Sigmoid colon (tissue), 7 donors: ENCODE results near the gene TMEM255B. TPM values are rescaled to one million over a fixed set of nuclear protein-coding genes. Genes with fewer than 3 reads are reported as not detected.
A peak's percentile ranks its signal among the peaks of the same experiment; 100 is the strongest.

ENCODE experiments used
- DNase-seq: peaks from one replicate; pipeline ENCODE4 v3.0.0-alpha.2; 2019
- H3K27ac ChIP-seq, 4 donors: fragments of 200-600 bp; sonication (generic); one replicate each; pipeline ENCODE4 v1.5.1; 2016 to 2019; ENCODE audit warnings: mild to moderate bottlenecking in 1 of 4
- H3K27me3 ChIP-seq, 3 donors: fragments of 200-600 bp; sonication (generic); one replicate each; pipeline ENCODE4 v1.5.1; 2019; ENCODE audit warnings: mild to moderate bottlenecking in 1 of 3
- H3K36me3 ChIP-seq, 4 donors: fragments of 200-600 bp; sonication (generic); one replicate each; pipeline ENCODE4 v1.5.1; 2016 to 2019
- H3K4me1 ChIP-seq, 4 donors: fragments of 200-600 bp; sonication (generic); one replicate each; pipeline ENCODE4 v1.5.1; 2017 to 2019
- H3K4me3 ChIP-seq, 4 donors: fragments of 200-600 bp; sonication (generic); one replicate each; pipeline ENCODE4 v1.5.1; 2017 to 2019; ENCODE audit warnings: mild to moderate bottlenecking in 2 of 4, moderate library complexity in 1 of 4
- H3K9me3 ChIP-seq, 4 donors: fragments of 200-600 bp in 3 of 4; sonication (generic) in 3 of 4; one replicate each; pipeline versions ENCODE4 v1.5.1 to v1.6.1; 2013 to 2019
- CTCF ChIP-seq, 4 experiments: fragments of 450-650 bp in 3 of 4; fragments of 200-600 bp in 1 of 4; IDR thresholded peaks; one replicate each; pipeline ENCODE4 v1.5.1; 2016 to 2019; ENCODE audit warnings: antibody characterized with exemption in 4 of 4, mild to moderate bottlenecking in 3 of 4, moderate library complexity in 2 of 4
- EP300 ChIP-seq, 4 donors: sonication (generic); formaldehyde crosslinking; IDR thresholded peaks; one replicate each; pipeline ENCODE4 v1.6.1; 2017; ENCODE audit warnings: antibody characterized with exemption in 4 of 4
- POLR2A ChIP-seq, 2 donors: fragments of 450-650 bp; IDR thresholded peaks; one replicate each; pipeline ENCODE4 v1.6.1; 2016; ENCODE audit warnings: antibody characterized with exemption in 2 of 2, mild to moderate bottlenecking in 2 of 2, moderate library complexity in 2 of 2
- POLR2AphosphoS5 ChIP-seq, 4 donors: sonication (generic); formaldehyde crosslinking; IDR thresholded peaks; one replicate each; pipeline ENCODE4 v1.6.1; 2017; ENCODE audit warnings: antibody characterized with exemption in 4 of 4
- WGBS, 2 donors: extraction: QIAGEN DNeasy Blood & Tissue Kit; methylation state at CpG; one replicate each; pipeline ENCODE4 v1.1.7; 2013; 5-methylcytosine and 5-hydroxymethylcytosine counted together
- intact Hi-C: fragments of 100-400 bp; cut with DNase I; formaldehyde crosslinking; loops from one replicate; pipeline ENCODE4 v1.15.1; 2023
- polyA plus RNA-seq, 3 donors: library from polyadenylated mRNA; stranded (reverse); fragments of 200-250 nt; gene quantifications; one replicate each; pipeline ENCODE4 v1.2.3, GENCODE V29; 2013
- total RNA-seq, 4 donors: library from RNA; depleted of rRNA; stranded (reverse); fragments of >200 nt; gene quantifications; one replicate each; pipeline ENCODE4 v1.1.0, GENCODE V29; 2016
- donor health status: healthy with polysubstance abuse.
- donor health status: Bipolar disorder and iron deficiency.
- donor health status: healthy.

The TMEM255B gene
- total and polyA plus RNA-seq, 7 donors = 0.60 to 11.1 (median 4.3) TPM

DNA sequence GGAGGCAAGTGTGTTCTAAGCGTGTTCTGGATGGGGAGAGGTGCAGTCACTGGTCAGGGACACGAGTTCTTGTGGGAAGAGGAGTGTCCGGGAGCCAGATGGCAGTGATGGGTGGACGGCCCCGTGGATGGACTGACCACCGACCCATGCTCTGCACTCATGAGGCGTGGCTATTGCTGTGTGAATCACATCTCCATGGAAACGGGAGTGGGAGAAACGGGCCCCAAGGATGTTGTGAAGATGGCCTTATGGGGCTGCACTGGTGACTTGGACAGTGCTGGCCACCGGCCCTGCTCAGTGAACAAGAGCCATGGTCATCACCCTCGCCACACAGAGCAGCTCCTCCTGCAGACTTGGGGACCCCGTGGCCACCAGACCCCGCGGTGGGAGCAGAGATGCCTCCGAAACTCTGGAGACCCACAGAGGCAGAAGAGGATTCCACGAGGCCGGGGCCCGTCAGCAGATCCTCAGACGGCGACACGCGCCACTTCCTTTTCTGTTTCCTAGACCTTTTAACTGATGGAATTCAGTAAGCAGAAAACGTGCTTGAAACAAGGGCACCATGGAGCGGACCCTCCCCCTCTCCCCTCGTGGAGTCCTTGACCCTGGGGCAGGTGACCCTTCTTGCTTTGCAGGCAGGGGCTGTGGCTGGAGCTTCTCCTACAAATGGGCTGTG, 57.4 kb downstream of the TMEM255B start:
- no peak for TF ChIP-seq POLR2AphosphoS5 (IDR thresholded peaks at IDR 0.05)
- TF ChIP-seq EP300 (IDR thresholded peaks at IDR 0.05) = no peak
- TF ChIP-seq CTCF (IDR thresholded peaks at IDR 0.05) = no peak
- TF ChIP-seq POLR2A (IDR thresholded peaks at IDR 0.05) = no peak
- Histone ChIP-seq H3K27ac (peak overlapping the region in 1 of 4 donors; percentile 89), H3K36me3 (no peaks in the 10 kb centered on the region), H3K4me1 (peaks cover 0 to 52% (median 41%) of the 10 kb centered on the region in 4 donors), H3K4me3 (no peak overlapping the region), H3K27me3 (no peaks in the 10 kb centered on the region), H3K9me3 (no peaks in the 10 kb centered on the region)
- intact Hi-C loops = loop anchor here (2.0 kb wide), 2 partner anchors 88 to 410 kb away; no protein-coding TSS in a partner anchor
- DNase-seq = no peak
- 73 to 75% methylated on average over 25 of the region's 25 CpGs for WGBS, 2 donors

GRCh38 chr13:113816946-113817859, 58.2 kb downstream of the TMEM255B start:
- peak; percentile 17 to 58 (median 38) for TF ChIP-seq POLR2AphosphoS5 (IDR thresholded peaks at IDR 0.05)
- no peak for TF ChIP-seq POLR2A (IDR thresholded peaks at IDR 0.05)
- TF ChIP-seq EP300 (IDR thresholded peaks at IDR 0.05) = no peak
- TF ChIP-seq CTCF (IDR thresholded peaks at IDR 0.05) = peak; percentile 77 to 90 (median 86)
- DNase-seq = peak; percentile 95
- Histone ChIP-seq H3K36me3 (no peaks in the 10 kb centered on the region), H3K9me3 (no peaks in the 10 kb centered on the region), H3K27ac (peak overlapping the region; percentile 53 to 89 (median 68)), H3K4me1 (peaks cover 0 to 60% (median 49%) of the 10 kb centered on the region in 4 donors), H3K27me3 (no peaks in the 10 kb centered on the region), H3K4me3 (no peak overlapping the region)
- 13 to 32% methylated on average over 24 of the region's 24 CpGs for WGBS, 2 donors
- intact Hi-C loops = loop anchor here (1.0 to 2.0 kb wide), 4 partner anchors 47 to 410 kb away; partner anchors contain the start of gene GAS6

DNA sequence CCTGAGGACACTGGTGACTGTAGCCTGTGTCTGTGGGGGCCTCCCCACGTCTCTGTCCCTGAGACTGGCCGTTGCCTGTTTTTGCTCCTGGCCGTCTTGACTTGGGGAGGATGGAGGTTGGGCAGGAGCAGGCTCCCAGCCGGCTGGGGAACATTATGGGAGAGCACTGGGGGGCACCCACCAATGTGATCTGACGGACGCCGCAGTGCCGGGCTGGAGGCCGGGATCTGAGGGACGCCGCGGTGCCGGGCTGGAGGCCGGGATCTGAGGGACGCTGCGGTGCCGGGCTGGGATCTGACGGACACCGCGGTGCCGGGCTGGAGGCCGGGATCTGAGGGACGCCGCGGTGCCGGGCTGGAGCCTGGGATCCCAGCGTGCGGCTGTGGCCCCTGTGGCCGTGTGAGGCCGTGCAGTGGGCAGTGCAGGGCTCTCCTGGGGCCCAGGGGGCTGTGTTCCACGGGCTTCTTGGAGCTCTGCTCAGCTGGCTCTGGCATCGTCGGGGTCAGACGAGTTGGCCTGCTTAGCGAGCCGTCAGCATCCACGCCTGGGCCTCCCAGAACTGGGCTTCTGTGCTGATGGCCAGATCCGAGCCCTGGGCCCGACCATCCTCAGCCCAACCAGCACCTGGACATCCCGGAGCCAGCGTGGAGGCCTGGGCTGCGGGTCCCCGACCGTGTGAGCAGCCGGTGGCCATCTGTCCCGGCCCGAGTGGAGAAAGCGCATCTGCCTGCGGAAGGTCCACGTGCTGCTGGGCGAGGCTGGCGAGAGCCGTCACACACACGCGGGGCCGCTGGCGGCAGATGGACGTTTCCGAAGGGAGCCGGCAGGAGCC, 59.0 kb downstream of the TMEM255B start:
- Histone ChIP-seq H3K27me3 (no peaks in the 10 kb centered on the region), H3K27ac (peak overlapping the region; percentile 53 to 89 (median 68)), H3K4me3 (no peak overlapping the region), H3K9me3 (no peaks in the 10 kb centered on the region), H3K36me3 (peaks cover 0 to 8% (median 1%) of the 10 kb centered on the region in 4 donors), H3K4me1 (peaks cover 0 to 63% (median 51%) of the 10 kb centered on the region in 4 donors)
- 84 to 91% methylated on average over 60 of the region's 60 CpGs for WGBS, 2 donors
- no peak for TF ChIP-seq EP300 (IDR thresholded peaks at IDR 0.05)
- TF ChIP-seq POLR2A (IDR thresholded peaks at IDR 0.05) = no peak
- no peak for TF ChIP-seq POLR2AphosphoS5 (IDR thresholded peaks at IDR 0.05)
- TF ChIP-seq CTCF (IDR thresholded peaks at IDR 0.05) = no peak
- intact Hi-C loops = loop anchor here (1.0 to 2.0 kb wide), 4 partner anchors 46 to 409 kb away; partner anchors contain the start of gene GAS6
- DNase-seq = no peak

DNA sequence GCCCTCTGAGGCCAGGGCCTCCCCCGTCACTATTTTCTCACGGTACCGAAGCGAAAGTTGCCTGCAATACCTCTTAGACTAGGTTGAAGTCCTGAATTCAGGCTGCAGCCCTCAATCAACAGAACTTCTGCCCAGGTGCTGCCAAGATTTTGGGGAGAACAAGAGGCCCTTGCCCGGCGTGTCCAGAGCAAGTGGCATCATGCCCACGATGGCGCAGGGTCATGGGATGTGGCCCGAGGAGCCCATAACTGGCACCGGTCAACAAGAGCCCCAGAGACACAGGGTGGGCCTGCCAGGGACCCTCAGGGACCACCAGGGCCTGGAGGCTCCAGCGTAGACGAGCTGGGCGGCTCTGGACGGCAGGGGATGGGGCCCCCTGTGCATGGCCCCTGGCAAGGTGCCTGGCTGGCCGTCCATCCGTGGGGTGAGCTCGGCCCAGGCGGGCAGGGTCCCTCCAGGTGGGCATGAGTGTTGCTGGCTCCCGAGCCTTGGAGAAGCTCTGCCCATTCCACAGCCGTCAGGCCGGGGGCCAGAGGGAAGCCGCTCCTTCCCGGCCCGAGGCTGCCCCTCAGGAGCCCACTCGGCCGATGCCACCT, 59.8 kb downstream of the TMEM255B start:
- H3K9me3 ChIP-seq = no peaks in the 10 kb centered on the region
- 82 to 93% methylated on average over 26 of the region's 26 CpGs for WGBS, 2 donors
- H3K36me3 ChIP-seq = peaks cover 0 to 15% (median 4%) of the 10 kb centered on the region in 4 donors
- DNase-seq = no peak
- H3K4me3 ChIP-seq = no peak overlapping the region
- intact Hi-C loops = no loop called here
- H3K27me3 ChIP-seq = no peaks in the 10 kb centered on the region
- TF ChIP-seq CTCF (IDR thresholded peaks at IDR 0.05) = no peak
- TF ChIP-seq EP300 (IDR thresholded peaks at IDR 0.05) = no peak
- TF ChIP-seq POLR2AphosphoS5 (IDR thresholded peaks at IDR 0.05) = no peak
- TF ChIP-seq POLR2A (IDR thresholded peaks at IDR 0.05) = no peak
- H3K4me1 ChIP-seq = peaks cover 0 to 63% (median 51%) of the 10 kb centered on the region in 4 donors
- H3K27ac ChIP-seq = peak overlapping the region in 2 of 4 donors; percentile 88 to 89
